Fibroblast of villous mesenchyme (primary cell): ENCODE results near the gene NPL. TPM values are rescaled to one million over a fixed set of nuclear protein-coding genes. Genes with fewer than 3 reads are reported as not detected.

ENCODE experiments used
- DNase-seq: peaks from one replicate; pipeline ENCODE4 v3.0.0-alpha.2; 2010; ENCODE audit warnings: low read depth
- H3K4me3 ChIP-seq: 2 replicates; pipeline ENCODE4 v1.5.1; 2011; ENCODE audit warnings: low read depth, mild to moderate bottlenecking, low read length
- total RNA-seq: library from RNA; depleted of rRNA; stranded (reverse); fragments of >200 nt; gene quantifications from 2 replicates; pipeline ENCODE4 v1.2.3, GENCODE V29; 2012
- TF ChIP-seq, protein P1 (sequence below): IDR thresholded peaks from 2 replicates; pipeline ENCODE4 v1.5.1; 2012; ENCODE audit warnings: low read depth, mild to moderate bottlenecking, low read length; ENCODE audit not compliant: insufficient read depth

NPL gene
- total RNA-seq, 1 donor: 3.5 TPM

DNA sequence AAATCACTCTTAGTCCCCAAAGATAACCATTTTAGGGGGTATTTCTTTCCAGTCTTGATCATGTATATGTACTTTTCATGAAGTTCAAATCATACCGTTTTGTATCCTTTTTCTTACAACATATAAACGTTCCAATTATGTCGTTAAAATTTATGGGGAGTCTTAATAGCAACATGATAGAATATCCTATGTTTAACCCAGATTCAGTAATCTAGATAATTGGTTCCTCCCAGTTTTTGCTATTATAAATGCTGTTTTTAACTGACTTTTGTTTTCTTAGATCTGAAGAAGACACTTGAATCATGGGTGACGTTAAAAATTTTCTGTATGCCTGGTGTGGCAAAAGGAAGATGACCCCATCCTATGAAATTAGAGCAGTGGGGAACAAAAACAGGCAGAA is 52.7 kb downstream of the NPL start:
- no peak overlapping the region for H3K4me3 ChIP-seq
- DNase-seq: peak; percentile 29
- TF ChIP-seq, protein P1, sequence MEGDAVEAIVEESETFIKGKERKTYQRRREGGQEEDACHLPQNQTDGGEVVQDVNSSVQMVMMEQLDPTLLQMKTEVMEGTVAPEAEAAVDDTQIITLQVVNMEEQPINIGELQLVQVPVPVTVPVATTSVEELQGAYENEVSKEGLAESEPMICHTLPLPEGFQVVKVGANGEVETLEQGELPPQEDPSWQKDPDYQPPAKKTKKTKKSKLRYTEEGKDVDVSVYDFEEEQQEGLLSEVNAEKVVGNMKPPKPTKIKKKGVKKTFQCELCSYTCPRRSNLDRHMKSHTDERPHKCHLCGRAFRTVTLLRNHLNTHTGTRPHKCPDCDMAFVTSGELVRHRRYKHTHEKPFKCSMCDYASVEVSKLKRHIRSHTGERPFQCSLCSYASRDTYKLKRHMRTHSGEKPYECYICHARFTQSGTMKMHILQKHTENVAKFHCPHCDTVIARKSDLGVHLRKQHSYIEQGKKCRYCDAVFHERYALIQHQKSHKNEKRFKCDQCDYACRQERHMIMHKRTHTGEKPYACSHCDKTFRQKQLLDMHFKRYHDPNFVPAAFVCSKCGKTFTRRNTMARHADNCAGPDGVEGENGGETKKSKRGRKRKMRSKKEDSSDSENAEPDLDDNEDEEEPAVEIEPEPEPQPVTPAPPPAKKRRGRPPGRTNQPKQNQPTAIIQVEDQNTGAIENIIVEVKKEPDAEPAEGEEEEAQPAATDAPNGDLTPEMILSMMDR: no peak

DNA sequence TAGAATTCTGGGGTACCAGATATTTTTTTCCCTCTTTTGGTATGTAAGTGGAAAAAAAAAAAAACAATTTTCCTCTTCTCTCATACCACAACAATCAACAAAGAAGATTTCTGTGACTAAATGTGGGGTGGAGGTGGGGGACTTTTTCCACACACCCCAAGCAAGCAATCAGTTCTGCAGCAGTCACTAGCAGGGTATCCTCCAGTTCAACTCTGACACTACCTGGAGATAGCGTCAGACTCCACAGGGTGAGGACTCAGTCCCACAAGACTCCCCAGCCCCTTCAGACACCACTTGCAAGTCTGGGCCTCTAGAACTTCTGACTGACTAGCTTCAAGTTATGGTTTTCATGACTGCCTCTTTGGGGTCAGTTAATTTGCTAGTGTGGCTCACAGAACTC is 55.8 kb downstream of the NPL start:
- TF ChIP-seq, protein P1: no peak
- DNase-seq: no peak
- H3K4me3 ChIP-seq: no peak overlapping the region

DNA sequence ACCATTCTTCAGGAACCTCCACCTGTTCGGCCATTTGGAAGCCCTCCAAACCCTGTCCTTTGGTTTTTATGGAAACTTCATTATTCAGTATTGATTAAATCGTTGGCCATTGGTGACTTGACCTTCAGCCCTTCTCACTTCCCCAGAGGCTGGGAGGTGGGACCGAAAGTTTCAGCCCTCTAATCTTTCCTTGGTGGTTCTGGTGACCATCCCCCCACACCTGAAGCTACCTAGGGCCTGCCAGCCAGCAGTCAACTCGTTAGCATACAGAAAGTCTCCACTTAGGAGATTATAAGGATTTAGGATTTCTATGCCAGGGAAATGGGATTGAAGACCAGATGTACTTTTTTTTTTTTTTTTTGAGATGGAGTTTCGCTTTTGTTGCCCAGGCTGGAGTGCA is 56.3 kb downstream of the NPL start:
- no peak overlapping the region for H3K4me3 ChIP-seq
- no peak for DNase-seq
- TF ChIP-seq, protein P1: no peak

DNA sequence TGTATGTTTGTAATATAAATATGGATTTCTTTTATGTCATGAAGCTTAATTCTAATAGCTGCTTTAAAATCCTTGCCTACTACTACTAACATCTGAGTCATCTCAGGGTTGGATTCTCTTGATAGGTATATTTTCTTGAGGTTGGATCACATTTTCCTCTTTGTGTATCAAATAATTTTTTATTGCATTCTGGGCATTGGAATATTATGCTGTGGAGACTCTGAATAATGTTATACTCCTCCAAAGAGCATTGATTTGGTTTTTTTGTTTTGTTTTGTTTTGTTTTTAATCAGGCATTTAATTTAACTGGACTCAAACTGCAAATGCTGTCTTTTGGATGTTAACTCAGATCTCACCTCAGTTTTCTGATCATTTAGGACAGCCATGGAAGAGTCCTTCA is 57.5 kb downstream of the NPL start:
- TF ChIP-seq, protein P1: no peak
- DNase-seq: no peak
- no peak overlapping the region for H3K4me3 ChIP-seq

DNA sequence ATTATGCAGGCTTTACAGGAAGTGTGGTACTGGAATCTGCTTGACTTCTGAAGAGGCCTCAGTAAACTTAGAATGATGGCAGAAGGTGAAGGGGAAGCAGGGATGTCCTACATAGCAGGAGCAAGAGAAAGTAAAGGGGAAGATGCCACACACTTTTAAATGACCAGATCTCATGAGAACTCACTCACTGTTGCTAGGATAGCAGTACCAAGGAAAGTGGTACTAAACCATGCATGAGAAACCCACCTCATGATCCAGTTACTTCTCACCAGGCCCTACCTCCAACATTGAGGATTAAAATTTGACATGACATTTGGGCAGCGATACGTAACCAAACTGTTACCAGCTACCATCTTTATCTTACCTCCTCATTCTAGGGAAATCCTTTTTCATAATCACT is 59.2 kb downstream of the NPL start:
- DNase-seq: no peak
- TF ChIP-seq, protein P1: no peak
- H3K4me3 ChIP-seq: no peak overlapping the region

DNA sequence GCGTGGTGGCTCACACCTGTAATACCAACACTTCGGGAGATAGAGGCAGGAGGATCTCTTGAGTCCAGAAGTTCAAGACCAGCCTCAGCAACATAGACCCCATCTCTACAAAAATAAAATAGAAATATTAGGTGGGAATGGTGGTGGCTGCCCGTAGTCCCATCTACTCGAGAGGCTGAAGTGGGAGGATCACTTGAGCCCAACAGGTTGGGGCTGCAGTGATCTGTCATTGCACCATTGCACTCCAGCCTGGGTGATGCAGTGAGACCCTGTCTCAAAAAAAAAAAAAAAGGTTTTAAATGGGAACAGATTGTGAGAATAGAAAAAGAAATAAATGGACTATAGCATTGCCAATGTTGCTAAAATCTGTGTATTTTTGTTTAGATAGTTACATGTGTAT is 60.7 kb downstream of the NPL start:
- TF ChIP-seq, protein P1: no peak
- H3K4me3 ChIP-seq: no peak overlapping the region
- DNase-seq: no peak

DNA sequence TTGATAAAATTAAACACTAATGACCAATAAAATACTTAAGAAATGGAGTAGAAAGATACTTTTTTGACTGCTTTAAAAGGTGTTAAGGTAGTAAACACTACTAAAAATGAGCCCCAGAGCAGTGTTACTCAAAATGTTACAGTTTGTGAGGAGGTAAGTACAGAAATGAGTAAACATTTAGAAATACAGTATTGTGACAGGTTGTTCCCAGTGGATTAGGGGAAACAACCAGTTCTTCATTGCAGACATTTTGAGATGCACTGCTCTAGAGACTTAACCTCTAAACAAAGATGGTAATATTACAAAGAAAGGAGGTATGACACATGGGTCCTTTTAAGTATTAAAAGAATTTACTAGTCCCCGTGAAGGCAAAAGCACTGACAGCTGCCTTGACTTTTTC is 62.3 kb downstream of the NPL start:
- TF ChIP-seq, protein P1: no peak
- no peak for DNase-seq

More for the DNA sequence above, 62.3 kb downstream of the NPL start:
- H3K4me3 ChIP-seq: no peak overlapping the region
